Stimulated activated CD4-positive, alpha-beta T cell treated with anti-CD3 and anti-CD28 coated beads, Interleukin-2, amount 100 ng/mL, for 24 hours (primary cell): ENCODE data around the gene SUFU.
A peak's percentile ranks its signal among the peaks of the same experiment; 100 is the strongest.

Source experiments
- DNase-seq, 2 donors: peaks; one replicate each; pipeline ENCODE4 v3.0.0-alpha.2; 2020

SUFU gene

GRCh38 chr10:102642736-102643335 lies 139.1 kb downstream of the SUFU start:
- peak; percentile 35 to 44 for DNase-seq

GRCh38 chr10:102643336-102644065 lies 139.7 kb downstream of the SUFU start:
- DNase-seq = peak; percentile 60 to 68

DNA sequence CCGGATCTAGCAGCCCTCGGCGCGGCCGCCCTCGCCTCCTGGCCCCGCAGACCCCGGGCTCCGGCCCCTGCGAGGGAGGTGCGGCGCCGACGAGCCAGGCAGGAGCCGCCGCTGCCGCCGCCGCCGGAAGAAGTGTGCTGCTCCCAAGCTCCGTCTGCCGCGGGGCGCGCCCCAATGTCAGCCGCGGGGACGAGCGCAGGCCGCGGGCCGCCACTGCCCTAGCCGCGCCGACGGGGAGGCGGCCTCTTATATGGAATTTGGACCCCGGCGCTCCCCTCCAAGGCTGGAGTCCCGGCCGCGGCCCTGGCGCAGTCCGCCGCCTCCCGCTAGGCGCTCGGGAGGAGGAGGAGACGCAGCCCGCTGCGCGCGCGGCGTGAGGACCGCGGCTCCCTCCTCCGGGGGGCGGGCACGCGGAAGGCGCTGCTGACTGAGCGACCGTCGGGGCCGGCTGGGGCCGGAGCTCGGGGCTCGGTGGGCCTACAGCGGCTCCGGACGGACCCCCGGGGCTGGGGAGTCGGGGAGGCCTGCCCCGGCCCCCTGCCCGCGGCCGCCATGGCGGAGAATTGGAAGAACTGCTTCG lies 140.4 kb downstream of the SUFU start, which contains the start of gene TRIM8:
Gene TRIM8, plus strand, starts transcription at position 414 of the 580 bp plus-strand sequence. Its CDS starts 139 bp downstream, at position 553.
- DNase-seq = peak; percentile 62 to 67

- DNase-seq = peak; percentile 76 to 78
These were observed 141.0 kb downstream of the SUFU start for GRCh38 chr10:102644646-102645387.

- DNase-seq = peak; percentile 44 to 51
These were observed 141.6 kb downstream of the SUFU start for GRCh38 chr10:102645388-102645740.

- DNase-seq = peak; percentile 74 to 78
These were observed 142.2 kb downstream of the SUFU start for GRCh38 chr10:102645741-102646609.

DNA sequence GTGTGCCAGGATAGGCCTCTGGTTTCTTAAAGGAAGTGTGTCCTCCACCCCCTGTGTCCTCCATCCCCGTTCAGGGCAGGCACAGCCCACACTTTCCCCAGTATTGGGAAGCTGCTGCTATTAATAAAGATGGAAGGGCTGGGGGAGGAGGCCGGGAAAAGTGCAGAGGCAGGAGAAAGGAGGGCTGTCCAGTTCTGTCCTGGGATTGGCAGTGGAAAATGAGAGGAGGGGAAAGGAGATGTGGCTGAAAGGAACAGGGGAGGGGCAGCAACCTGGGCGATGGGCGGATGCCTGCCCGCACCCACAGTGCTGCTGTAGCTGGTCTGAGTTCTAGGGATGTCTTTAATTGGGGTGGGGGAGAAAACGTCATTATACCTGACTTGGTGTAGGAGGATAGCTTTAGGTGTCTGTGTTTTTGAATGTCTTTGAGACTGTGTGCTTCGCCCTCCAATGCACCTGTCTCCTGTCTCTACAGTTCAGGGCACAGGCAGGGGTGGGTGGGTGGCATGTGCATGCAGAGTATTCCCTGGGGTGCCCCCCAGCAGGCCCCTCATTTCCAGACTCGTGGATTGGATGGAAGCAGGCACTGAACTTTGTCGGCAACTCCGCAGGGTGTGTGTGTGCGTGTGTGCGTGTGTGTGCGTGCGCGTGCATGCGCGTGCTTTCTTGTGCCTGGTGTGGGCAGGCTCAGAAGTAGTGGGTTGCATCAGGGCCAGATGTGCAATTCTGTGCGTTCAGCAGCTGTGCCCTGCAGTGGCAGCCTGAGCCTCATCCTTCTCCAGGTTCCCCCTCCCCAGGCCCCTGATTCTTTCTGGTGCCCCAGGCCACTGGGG lies 143.1 kb downstream of the SUFU start:
- DNase-seq = peak; percentile 57 to 58

GRCh38 chr10:102647443-102648268 lies 143.9 kb downstream of the SUFU start:
- no peak for DNase-seq

- no peak for DNase-seq
These were observed 144.6 kb downstream of the SUFU start for GRCh38 chr10:102648269-102648888.

GRCh38 chr10:102648889-102649796 lies 145.4 kb downstream of the SUFU start:
- DNase-seq = peak in 1 of 2 donors; percentile 42

GRCh38 chr10:102649797-102650654 lies 146.3 kb downstream of the SUFU start:
- DNase-seq = no peak

GRCh38 chr10:102650655-102651454 lies 147.1 kb downstream of the SUFU start:
- no peak for DNase-seq

- no peak for DNase-seq
These were observed 147.8 kb downstream of the SUFU start for GRCh38 chr10:102651455-102652169.

GRCh38 chr10:102652170-102652916 lies 148.6 kb downstream of the SUFU start:
- DNase-seq = no peak

GRCh38 chr10:102653060-102653459 lies 149.3 kb downstream of the SUFU start:
- DNase-seq = no peak

DNA sequence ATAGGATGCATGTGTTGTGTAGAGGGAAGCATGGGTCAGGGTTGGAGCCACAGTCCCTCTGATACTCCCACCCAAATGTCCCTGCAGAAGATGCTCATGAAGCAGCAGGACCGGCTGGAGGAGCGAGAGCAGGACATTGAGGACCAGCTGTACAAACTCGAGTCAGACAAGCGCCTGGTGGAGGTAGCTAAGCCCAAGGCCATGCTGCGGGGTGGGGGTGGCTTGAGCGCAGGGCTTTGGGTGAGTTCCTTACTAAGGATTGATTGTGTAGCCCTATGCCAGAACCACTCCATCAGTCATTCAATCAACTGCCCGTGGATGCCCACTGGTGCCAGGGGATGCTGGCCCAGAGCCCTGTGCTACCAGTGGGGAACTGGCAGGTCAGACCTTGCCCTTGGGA lies 150.8 kb downstream of the SUFU start:
- DNase-seq = no peak
